A673 (cell line): ENCODE data around the gene CCNL1. TPM values are rescaled to one million over a fixed set of nuclear protein-coding genes. Genes with fewer than 3 reads are reported as not detected.

ENCODE experiments used
- BruUV-seq: library from RNA; stranded (reverse); fragments of 400-500 nt; replicated peaks from 2 replicates; lab custom pipeline; 2021; lab: Mats Ljungman, UMichigan
- CTCF ChIA-PET: fragments of 300-600 bp; sonication (Branson Sonifier 250); formaldehyde crosslinking; loops from one replicate; lab custom pipeline; 2022; ENCODE audit warnings: antibody characterized with exemption; lab: Charles Lee
- POLR2A ChIA-PET: fragments of 300-600 bp; sonication (Branson Sonifier 250); formaldehyde crosslinking; loops from one replicate; lab custom pipeline; 2022; ENCODE audit warnings: antibody characterized with exemption; ENCODE audit not compliant: low non-redundant PET; lab: Charles Lee
- DNase-seq: peaks from one replicate; pipeline ENCODE4 v3.0.0-alpha.2; 2015; ENCODE audit warnings: low spot score
- H3K27ac ChIP-seq: fragments of 200-600 bp; sonication (generic); 2 replicates; pipeline ENCODE4 v1.5.1; 2016; ENCODE audit warnings: mixed run types, low read depth, mild to moderate bottlenecking, mixed read lengths, antibody characterized with exemption, low read length; ENCODE audit not compliant: poor library complexity, severe bottlenecking
- H3K27me3 ChIP-seq: fragments of 200-600 bp; sonication (generic); replicated peaks from 2 replicates; pipeline ENCODE4 v1.6.1; 2017; ENCODE audit warnings: mixed run types, low read depth, mild to moderate bottlenecking, mixed read lengths, antibody characterized with exemption, low read length; ENCODE audit not compliant: insufficient read depth, poor library complexity
- H3K36me3 ChIP-seq: fragments of 200-600 bp; sonication (generic); 2 replicates; pipeline ENCODE4 v1.6.1; 2016; ENCODE audit warnings: mixed run types, mild to moderate bottlenecking, mixed read lengths, antibody characterized with exemption, low read length; ENCODE audit not compliant: insufficient read depth, poor library complexity, severe bottlenecking
- H3K4me1 ChIP-seq: fragments of 200-600 bp; sonication (generic); 2 replicates; pipeline ENCODE4 v1.6.1; 2017; ENCODE audit warnings: mixed run types, mild to moderate bottlenecking, mixed read lengths, antibody characterized with exemption, low read length; ENCODE audit not compliant: insufficient read depth, poor library complexity, severe bottlenecking
- H3K4me3 ChIP-seq: fragments of 200-600 bp; sonication (generic); 2 replicates; pipeline ENCODE4 v1.5.1; 2016; ENCODE audit warnings: low read depth, mixed run types, mild to moderate bottlenecking, mixed read lengths, low read length; ENCODE audit not compliant: poor library complexity, severe bottlenecking
- H3K9me3 ChIP-seq: fragments of 200-600 bp; sonication (generic); 2 replicates; pipeline ENCODE4 v1.6.1; 2016; ENCODE audit warnings: mixed run types, low read depth, mild to moderate bottlenecking, mixed read lengths, antibody characterized with exemption, low read length; ENCODE audit not compliant: poor library complexity, severe bottlenecking
- CTCF ChIP-seq: fragments of 300-800, 200-600 bp; sonication (generic); conservative IDR thresholded peaks from 2 replicates; pipeline ENCODE4 v1.5.1; 2017; ENCODE audit warnings: low read depth, mild to moderate bottlenecking, antibody characterized with exemption, low read length, moderate library complexity, mixed read lengths
- EZH2 ChIP-seq: fragments of 200-600 bp; sonication (generic); IDR thresholded peaks from 2 replicates; pipeline ENCODE4 v1.6.1; 2017; ENCODE audit warnings: borderline replicate concordance, low read depth, mild to moderate bottlenecking, mixed read lengths, antibody characterized with exemption, low read length; ENCODE audit not compliant: poor library complexity, severe bottlenecking
- intact Hi-C: fragments of 100-400 bp; cut with micrococcal nuclease; formaldehyde crosslinking; loops from one replicate; pipeline ENCODE4 v1.10.0; 2022; ENCODE audit not compliant: unreplicated experiment
- total RNA-seq: library from RNA; stranded (reverse); gene quantifications from 2 replicates; pipeline ENCODE4 v1.2.3, GENCODE V29; 2021

Gene CCNL1
- total RNA-seq, 1 experiment from 2014 or later, result 101 TPM

DNA sequence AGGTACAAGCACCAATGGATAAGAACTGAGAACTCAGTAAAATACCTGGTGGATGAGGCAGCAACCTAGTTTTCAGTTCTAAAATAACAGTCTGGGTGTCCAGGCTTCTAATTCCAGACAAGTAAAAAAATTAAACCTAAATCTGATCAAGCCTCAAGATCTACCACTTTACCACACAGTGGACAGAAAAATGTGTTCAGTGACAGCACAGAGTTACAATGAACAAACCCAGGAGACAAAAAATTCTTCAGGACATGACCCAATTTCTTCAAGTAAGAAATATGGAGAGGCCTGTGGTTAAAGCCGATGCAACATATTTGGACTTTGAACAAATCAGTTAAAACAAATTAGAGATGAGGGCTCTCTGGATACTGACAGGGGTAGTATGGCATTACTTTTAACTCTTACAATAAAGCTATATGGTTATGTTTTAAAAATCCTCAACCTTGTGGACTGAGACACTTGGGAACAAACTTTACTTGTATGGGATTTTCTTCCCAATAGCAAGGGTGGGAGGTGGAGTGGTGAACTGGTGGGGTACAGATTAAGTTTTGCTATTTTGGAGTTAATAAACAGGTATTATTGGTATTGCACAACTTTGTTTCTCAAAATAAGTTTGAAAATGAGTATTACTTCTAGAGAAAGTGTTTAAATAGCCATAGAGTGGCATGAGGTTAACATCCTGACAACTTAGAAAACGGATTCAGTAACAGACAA lies 14.2 kb downstream of the CCNL1 start:
- CTCF ChIA-PET, result no interaction called here
- POLR2A ChIA-PET, result no interaction called here
- no TSS peak for BruUV-seq
- H3K9me3 ChIP-seq, result no peaks in the 10 kb centered on the region
- no peak overlapping the region for H3K27ac ChIP-seq
- H3K4me3 ChIP-seq, result no peak overlapping the region
- peaks cover 69% of the 10 kb centered on the region for H3K36me3 ChIP-seq
- no peaks in the 10 kb centered on the region for H3K4me1 ChIP-seq
- no peaks in the 10 kb centered on the region for H3K27me3 ChIP-seq
- intact Hi-C loops, result no loop called here
- TF ChIP-seq EZH2 (no peak), CTCF (no peak)
- DNase-seq, result no peak

DNA sequence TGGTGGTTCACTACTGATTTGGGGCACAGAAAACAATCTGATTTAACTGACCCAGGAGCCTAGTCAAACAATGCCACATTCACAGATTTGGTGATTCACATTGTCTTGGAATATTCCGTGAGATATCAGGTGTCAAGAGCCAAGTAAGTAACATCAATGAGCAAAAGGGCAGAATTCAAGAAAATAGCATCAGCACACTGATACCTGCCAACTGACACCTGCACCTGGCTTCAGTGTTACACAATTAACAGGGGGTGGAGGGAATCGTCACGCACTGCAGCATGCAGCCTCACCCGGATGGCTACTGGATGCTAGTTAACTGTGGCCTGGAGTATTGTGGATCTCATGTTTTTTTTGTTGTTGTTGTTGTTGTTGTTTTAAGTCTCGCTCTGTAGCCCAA lies 17.6 kb downstream of the CCNL1 start:
- H3K36me3 ChIP-seq, result peaks cover 35% of the 10 kb centered on the region
- intact Hi-C loops, result no loop called here
- H3K4me3 ChIP-seq, result no peak overlapping the region
- H3K27ac ChIP-seq, result no peak overlapping the region
- no peaks in the 10 kb centered on the region for H3K9me3 ChIP-seq
- no peak for DNase-seq
- POLR2A ChIA-PET, result no interaction called here
- peaks cover under 1% of the 10 kb centered on the region for H3K4me1 ChIP-seq
- BruUV-seq, result no TSS peak
- CTCF ChIA-PET, result no interaction called here
- no peak for TF ChIP-seq EZH2
- TF ChIP-seq CTCF, result no peak
- H3K27me3 ChIP-seq, result no peaks in the 10 kb centered on the region

GRCh38 chr3:157139938-157140534 lies 19.9 kb downstream of the CCNL1 start:
- no peak for TF ChIP-seq EZH2
- TF ChIP-seq CTCF, result no peak
- intact Hi-C loops, result loop anchor here (5.0 kb wide), 4 partner anchors 458 to 1143 kb away; no protein-coding TSS in a partner anchor
- DNase-seq, result no peak
- no peak overlapping the region for H3K27ac ChIP-seq
- H3K4me3 ChIP-seq, result no peak overlapping the region
- peaks cover 23% of the 10 kb centered on the region for H3K4me1 ChIP-seq
- no TSS peak for BruUV-seq
- ChIA-PET POLR2A (no interaction called here), CTCF (no interaction called here)
- H3K36me3 ChIP-seq, result peaks cover 13% of the 10 kb centered on the region
- no peaks in the 10 kb centered on the region for H3K27me3 ChIP-seq
- H3K9me3 ChIP-seq, result no peaks in the 10 kb centered on the region
